ENCODE data around the gene EXOC7. TPM values are rescaled to one million over a fixed set of nuclear protein-coding genes. Genes with fewer than 3 reads are reported as not detected.

The EXOC7 gene
- polyA plus RNA-seq, 2 donors = 57.0 to 77.2 TPM

- Histone ChIP-seq H3K9me3 (ENCODE audit: control insufficient read depth in 2 of 2, insufficient read depth in 1 of 2, low read depth in 1 of 2, low read length in 1 of 2) (no peaks in the 10 kb centered on the region), H3K4me1 (ENCODE audit: control insufficient read depth in 2 of 2, insufficient read depth in 2 of 2, low read length in 1 of 2) (peaks cover 0 to 4% of the 10 kb centered on the region in 2 donors), H3K27me3 (ENCODE audit: control insufficient read depth in 1 of 2, insufficient read depth in 2 of 2, low read length in 2 of 2) (no peaks in the 10 kb centered on the region), H3K4me3 (ENCODE audit: low read depth in 1 of 2, low read length in 2 of 2) (no peak overlapping the region), H3K27ac (ENCODE audit: low read depth in 2 of 2, low read length in 1 of 2) (no peak overlapping the region), H3K36me3 (ENCODE audit: control insufficient read depth in 2 of 2, insufficient read depth in 2 of 2, low read length in 1 of 2) (peaks cover 46 to 81% of the 10 kb centered on the region in 2 donors)
- WGBS, 2 donors = 88 to 91% methylated on average over 32 of the region's 32 CpGs
Observed at GRCh38 chr17:76089680-76090516, 13.7 kb downstream of the EXOC7 start.

- Histone ChIP-seq H3K27me3 (ENCODE audit: control insufficient read depth in 1 of 2, insufficient read depth in 2 of 2, low read length in 2 of 2) (no peaks in the 10 kb centered on the region), H3K9me3 (ENCODE audit: control insufficient read depth in 2 of 2, insufficient read depth in 1 of 2, low read depth in 1 of 2, low read length in 1 of 2) (no peaks in the 10 kb centered on the region), H3K27ac (ENCODE audit: low read depth in 2 of 2, low read length in 1 of 2) (no peak overlapping the region), H3K4me1 (ENCODE audit: control insufficient read depth in 2 of 2, insufficient read depth in 2 of 2, low read length in 1 of 2) (peaks cover 0 to 4% of the 10 kb centered on the region in 2 donors), H3K4me3 (ENCODE audit: low read depth in 1 of 2, low read length in 2 of 2) (no peak overlapping the region), H3K36me3 (ENCODE audit: control insufficient read depth in 2 of 2, insufficient read depth in 2 of 2, low read length in 1 of 2) (peaks cover 49 to 85% of the 10 kb centered on the region in 2 donors)
- WGBS, 2 donors = 93 to 96% methylated on average over 25 of the region's 25 CpGs
Observed at GRCh38 chr17:76088868-76089576, 14.6 kb downstream of the EXOC7 start.

GRCh38 chr17:76088041-76088867 lies 15.3 kb downstream of the EXOC7 start:
- H3K27me3 ChIP-seq (ENCODE audit: control insufficient read depth in 1 of 2, insufficient read depth in 2 of 2, low read length in 2 of 2) = no peaks in the 10 kb centered on the region
- WGBS, 2 donors = 87 to 94% methylated on average over 25 of the region's 25 CpGs
- no peaks in the 10 kb centered on the region for H3K9me3 ChIP-seq (ENCODE audit: control insufficient read depth in 2 of 2, insufficient read depth in 1 of 2, low read depth in 1 of 2, low read length in 1 of 2)
- H3K4me3 ChIP-seq (ENCODE audit: low read depth in 1 of 2, low read length in 2 of 2) = no peak overlapping the region
- H3K27ac ChIP-seq (ENCODE audit: low read depth in 2 of 2, low read length in 1 of 2) = no peak overlapping the region
- peaks cover 44 to 85% of the 10 kb centered on the region in 2 donors for H3K36me3 ChIP-seq (ENCODE audit: control insufficient read depth in 2 of 2, insufficient read depth in 2 of 2, low read length in 1 of 2)
- peaks cover 0 to 4% of the 10 kb centered on the region in 2 donors for H3K4me1 ChIP-seq (ENCODE audit: control insufficient read depth in 2 of 2, insufficient read depth in 2 of 2, low read length in 1 of 2)

- H3K9me3 ChIP-seq (ENCODE audit: control insufficient read depth in 2 of 2, insufficient read depth in 1 of 2, low read depth in 1 of 2, low read length in 1 of 2) = no peaks in the 10 kb centered on the region
- no peaks in the 10 kb centered on the region for H3K27me3 ChIP-seq (ENCODE audit: control insufficient read depth in 1 of 2, insufficient read depth in 2 of 2, low read length in 2 of 2)
- H3K4me3 ChIP-seq (ENCODE audit: low read depth in 1 of 2, low read length in 2 of 2) = no peak overlapping the region
- peaks cover 46 to 84% of the 10 kb centered on the region in 2 donors for H3K36me3 ChIP-seq (ENCODE audit: control insufficient read depth in 2 of 2, insufficient read depth in 2 of 2, low read length in 1 of 2)
- no peak overlapping the region for H3K27ac ChIP-seq (ENCODE audit: low read depth in 2 of 2, low read length in 1 of 2)
- H3K4me1 ChIP-seq (ENCODE audit: control insufficient read depth in 2 of 2, insufficient read depth in 2 of 2, low read length in 1 of 2) = peaks cover 0 to 4% of the 10 kb centered on the region in 2 donors
- 88 to 94% methylated on average over 11 of the region's 11 CpGs for WGBS, 2 donors
Observed at GRCh38 chr17:76087531-76087930, 16.1 kb downstream of the EXOC7 start.

GRCh38 chr17:76086384-76086783 lies 17.2 kb downstream of the EXOC7 start:
- 96 to 97% methylated on average over 9 of the region's 9 CpGs for WGBS, 2 donors
- Histone ChIP-seq H3K9me3 (ENCODE audit: control insufficient read depth in 2 of 2, insufficient read depth in 1 of 2, low read depth in 1 of 2, low read length in 1 of 2) (peaks cover 0 to 3% of the 10 kb centered on the region in 2 donors), H3K36me3 (ENCODE audit: control insufficient read depth in 2 of 2, insufficient read depth in 2 of 2, low read length in 1 of 2) (peaks cover 42 to 77% of the 10 kb centered on the region in 2 donors)

GRCh38 chr17:76085731-76086366 lies 17.7 kb downstream of the EXOC7 start:
- Histone ChIP-seq H3K4me3 (ENCODE audit: low read depth in 1 of 2, low read length in 2 of 2) (no peak overlapping the region), H3K36me3 (ENCODE audit: control insufficient read depth in 2 of 2, insufficient read depth in 2 of 2, low read length in 1 of 2) (peaks cover 42 to 75% of the 10 kb centered on the region in 2 donors), H3K27ac (ENCODE audit: low read depth in 2 of 2, low read length in 1 of 2) (no peak overlapping the region), H3K4me1 (ENCODE audit: control insufficient read depth in 2 of 2, insufficient read depth in 2 of 2, low read length in 1 of 2) (peaks cover 0 to 4% of the 10 kb centered on the region in 2 donors), H3K9me3 (ENCODE audit: control insufficient read depth in 2 of 2, insufficient read depth in 1 of 2, low read depth in 1 of 2, low read length in 1 of 2) (peaks cover 0 to 3% of the 10 kb centered on the region in 2 donors), H3K27me3 (ENCODE audit: control insufficient read depth in 1 of 2, insufficient read depth in 2 of 2, low read length in 2 of 2) (no peaks in the 10 kb centered on the region)
- 86 to 88% methylated on average over 13 of the region's 13 CpGs for WGBS, 2 donors

More at GRCh38 chr17:76086384-76086783, 17.2 kb downstream of the EXOC7 start:
- no peak overlapping the region for H3K27ac ChIP-seq (ENCODE audit: low read depth in 2 of 2, low read length in 1 of 2)
- H3K4me3 ChIP-seq (ENCODE audit: low read depth in 1 of 2, low read length in 2 of 2) = no peak overlapping the region
- no peaks in the 10 kb centered on the region for H3K27me3 ChIP-seq (ENCODE audit: control insufficient read depth in 1 of 2, insufficient read depth in 2 of 2, low read length in 2 of 2)
- H3K4me1 ChIP-seq (ENCODE audit: control insufficient read depth in 2 of 2, insufficient read depth in 2 of 2, low read length in 1 of 2) = peaks cover 0 to 4% of the 10 kb centered on the region in 2 donors

- Histone ChIP-seq H3K4me1 (ENCODE audit: control insufficient read depth in 2 of 2, insufficient read depth in 2 of 2, low read length in 1 of 2) (peaks cover 0 to 4% of the 10 kb centered on the region in 2 donors), H3K36me3 (ENCODE audit: control insufficient read depth in 2 of 2, insufficient read depth in 2 of 2, low read length in 1 of 2) (peaks cover 42 to 72% of the 10 kb centered on the region in 2 donors), H3K27ac (ENCODE audit: low read depth in 2 of 2, low read length in 1 of 2) (no peak overlapping the region), H3K9me3 (ENCODE audit: control insufficient read depth in 2 of 2, insufficient read depth in 1 of 2, low read depth in 1 of 2, low read length in 1 of 2) (peaks cover 0 to 3% of the 10 kb centered on the region in 2 donors), H3K27me3 (ENCODE audit: control insufficient read depth in 1 of 2, insufficient read depth in 2 of 2, low read length in 2 of 2) (no peaks in the 10 kb centered on the region), H3K4me3 (ENCODE audit: low read depth in 1 of 2, low read length in 2 of 2) (no peak overlapping the region)
- WGBS, 2 donors = 81 to 84% methylated on average over 17 of the region's 17 CpGs
Observed at GRCh38 chr17:76085066-76085730, 18.4 kb downstream of the EXOC7 start.

GRCh38 chr17:76083536-76084182 lies 19.9 kb downstream of the EXOC7 start:
- 79 to 81% methylated on average over 15 of the region's 15 CpGs for WGBS, 2 donors
- H3K27me3 ChIP-seq (ENCODE audit: control insufficient read depth in 1 of 2, insufficient read depth in 2 of 2, low read length in 2 of 2) = peaks cover 0 to 6% of the 10 kb centered on the region in 2 donors
- H3K27ac ChIP-seq (ENCODE audit: low read depth in 2 of 2, low read length in 1 of 2) = no peak overlapping the region
- H3K4me1 ChIP-seq (ENCODE audit: control insufficient read depth in 2 of 2, insufficient read depth in 2 of 2, low read length in 1 of 2) = peaks cover 0 to 7% of the 10 kb centered on the region in 2 donors
- H3K4me3 ChIP-seq (ENCODE audit: low read depth in 1 of 2, low read length in 2 of 2) = no peak overlapping the region
- H3K9me3 ChIP-seq (ENCODE audit: control insufficient read depth in 2 of 2, insufficient read depth in 1 of 2, low read depth in 1 of 2, low read length in 1 of 2) = peaks cover 0 to 3% of the 10 kb centered on the region in 2 donors
- peaks cover 36 to 56% of the 10 kb centered on the region in 2 donors for H3K36me3 ChIP-seq (ENCODE audit: control insufficient read depth in 2 of 2, insufficient read depth in 2 of 2, low read length in 1 of 2)

Data from esophagus (tissue), 2 donors.